Stimulated activated naive CD8-positive, alpha-beta T cell treated with anti-CD3 and anti-CD28 coated beads, Interleukin-15, Interleukin-2, amounts not matched to agents 100 ng/mL and 50 ng/mL, for 24 hours (primary cell): Measurements from ENCODE around the gene DDX3X.
"Not testable (repeated sequence)": the region's sequence is repeated elsewhere in the genome, so short reads cannot be mapped to it uniquely, and the experiment has no call there.

Source experiments
- H3K27ac Mint-ChIP-seq: one replicate; pipeline ENCODE4 v1.8.0; 2021; ENCODE audit warnings: mild to moderate bottlenecking, mixed read lengths
- H3K27me3 Mint-ChIP-seq: one replicate; pipeline ENCODE4 v1.8.0; 2021; ENCODE audit warnings: mixed read lengths
- H3K36me3 Mint-ChIP-seq: one replicate; pipeline ENCODE4 v1.8.0; 2021; ENCODE audit warnings: low read depth, mixed read lengths
- H3K4me1 Mint-ChIP-seq: one replicate; pipeline ENCODE4 v1.8.0; 2021; ENCODE audit warnings: low read depth, mixed read lengths
- H3K4me3 Mint-ChIP-seq: one replicate; pipeline ENCODE4 v1.8.0; 2021; ENCODE audit warnings: mild to moderate bottlenecking, mixed read lengths
- H3K9me3 Mint-ChIP-seq: one replicate; pipeline ENCODE4 v1.8.0; 2021; ENCODE audit warnings: mixed read lengths

The DDX3X gene

DNA sequence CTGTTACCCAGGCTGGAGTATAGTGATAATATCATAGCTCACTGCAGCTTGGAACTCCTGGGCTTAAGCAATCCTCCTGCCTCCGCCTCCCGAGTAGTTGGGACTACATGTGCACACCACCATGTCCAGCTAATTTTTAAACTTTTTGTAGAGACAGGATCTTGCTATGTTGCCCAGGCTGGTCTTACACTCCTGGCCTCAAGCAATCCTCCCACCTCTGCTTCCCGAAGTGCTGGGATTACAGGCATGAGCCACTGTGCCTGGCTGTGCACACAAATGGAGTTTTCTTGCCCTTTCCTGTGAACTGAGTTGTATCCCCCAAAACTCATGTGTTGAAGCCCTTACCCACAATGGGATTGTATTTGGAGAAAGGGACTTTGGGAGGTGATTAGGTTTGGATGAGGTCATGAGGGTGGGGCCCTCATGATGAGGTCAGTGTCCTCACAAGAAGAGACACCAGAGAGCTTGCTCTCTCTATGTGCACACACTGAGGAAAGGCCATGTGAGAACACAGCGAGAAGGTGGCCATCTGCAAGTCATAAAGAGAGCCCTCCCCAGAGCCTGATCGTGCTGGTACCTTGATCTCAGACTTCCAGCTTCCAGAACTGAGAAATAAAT lies 40.1 kb downstream of the DDX3X start:
- Mint-ChIP-seq H3K4me3 (no peak overlapping the region), H3K27ac (no peak overlapping the region), H3K4me1 (peaks cover 8% of the 10 kb centered on the region)

DNA sequence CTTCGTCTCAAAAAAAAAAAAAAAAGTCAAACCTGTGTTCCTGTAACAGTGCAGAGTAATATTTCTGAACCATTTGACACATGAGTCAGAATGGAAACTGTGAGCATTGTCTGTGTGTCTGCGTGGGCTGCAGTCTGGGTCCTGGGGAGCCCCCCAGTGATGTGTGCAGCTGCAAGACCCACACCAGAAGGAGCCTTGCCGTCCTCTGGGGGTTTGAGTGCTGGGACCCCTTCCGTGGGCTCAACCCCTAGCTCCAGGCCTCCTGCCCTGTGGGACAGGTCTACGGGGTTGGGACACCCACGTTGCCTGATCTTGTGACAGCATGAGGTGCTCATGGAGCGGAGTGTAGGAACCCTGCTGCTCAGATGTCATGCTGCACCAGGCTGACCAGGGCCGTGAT lies 43.7 kb downstream of the DDX3X start:
- H3K4me1 Mint-ChIP-seq = peaks cover 8% of the 10 kb centered on the region
- peak overlapping the region; percentile 7 for H3K4me3 Mint-ChIP-seq
- H3K27me3 Mint-ChIP-seq = no peaks in the 10 kb centered on the region
- no peaks in the 10 kb centered on the region for H3K36me3 Mint-ChIP-seq
- H3K9me3 Mint-ChIP-seq = no peaks in the 10 kb centered on the region
- H3K27ac Mint-ChIP-seq = peak overlapping the region; percentile 52

More for the DNA sequence above, 40.1 kb downstream of the DDX3X start:
- Mint-ChIP-seq H3K36me3 (no peaks in the 10 kb centered on the region), H3K27me3 (no peaks in the 10 kb centered on the region), H3K9me3 (no peaks in the 10 kb centered on the region)

- Mint-ChIP-seq H3K36me3 (no peaks in the 10 kb centered on the region), H3K27me3 (no peaks in the 10 kb centered on the region), H3K27ac (no peak overlapping the region), H3K4me1 (peaks cover 19% of the 10 kb centered on the region), H3K4me3 (no peak overlapping the region), H3K9me3 (no peaks in the 10 kb centered on the region)
Observed at GRCh38 chrX:41381685-41382084, 47.7 kb downstream of the DDX3X start.

GRCh38 chrX:41382714-41383645 lies 49.0 kb downstream of the DDX3X start:
- Mint-ChIP-seq H3K9me3 (no peaks in the 10 kb centered on the region), H3K27me3 (no peaks in the 10 kb centered on the region), H3K27ac (peak overlapping the region; percentile 63), H3K4me1 (peaks cover 12% of the 10 kb centered on the region), H3K4me3 (peak overlapping the region; percentile 23), H3K36me3 (no peaks in the 10 kb centered on the region)

- peak overlapping the region; percentile 45 for H3K27ac Mint-ChIP-seq
- peaks cover 10% of the 10 kb centered on the region for H3K4me1 Mint-ChIP-seq
- H3K36me3 Mint-ChIP-seq = no peaks in the 10 kb centered on the region
- no peaks in the 10 kb centered on the region for H3K9me3 Mint-ChIP-seq
- H3K27me3 Mint-ChIP-seq = no peaks in the 10 kb centered on the region
- H3K4me3 Mint-ChIP-seq = no peak overlapping the region
Observed at GRCh38 chrX:41384051-41384705, 50.2 kb downstream of the DDX3X start.

- Mint-ChIP-seq H3K4me3 (no peak overlapping the region), H3K27ac (no peak overlapping the region), H3K4me1 (peaks cover 10% of the 10 kb centered on the region), H3K27me3 (no peaks in the 10 kb centered on the region), H3K36me3 (no peaks in the 10 kb centered on the region), H3K9me3 (no peaks in the 10 kb centered on the region)
Observed at GRCh38 chrX:41386222-41386990, 52.4 kb downstream of the DDX3X start.

DNA sequence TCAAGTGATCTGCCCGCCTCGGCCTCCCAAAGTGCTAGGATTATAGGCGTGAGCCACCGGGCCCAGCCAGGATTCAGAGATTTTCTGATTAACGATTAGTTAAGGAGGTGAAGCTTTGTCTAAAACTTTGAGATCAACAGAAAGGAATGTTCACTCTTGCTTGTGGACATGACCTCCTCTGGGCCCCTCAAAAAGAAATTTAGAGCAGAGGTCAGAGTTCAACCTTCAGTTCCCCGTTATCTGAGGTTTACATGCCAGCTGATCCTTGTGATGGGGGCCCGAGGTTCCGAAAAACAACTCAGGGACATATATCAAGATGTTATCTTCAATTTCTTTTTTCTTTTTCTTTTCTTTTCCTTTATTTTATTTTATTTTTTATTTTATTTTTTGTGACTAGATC lies 54.6 kb downstream of the DDX3X start:
- Mint-ChIP-seq H3K9me3 (no peaks in the 10 kb centered on the region), H3K4me3 (no peak overlapping the region), H3K36me3 (no peaks in the 10 kb centered on the region), H3K27me3 (no peaks in the 10 kb centered on the region), H3K27ac (no peak overlapping the region), H3K4me1 (peaks cover 2% of the 10 kb centered on the region)

- H3K27me3 Mint-ChIP-seq = no peaks in the 10 kb centered on the region
- no peak overlapping the region for H3K4me3 Mint-ChIP-seq
- no peaks in the 10 kb centered on the region for H3K9me3 Mint-ChIP-seq
- H3K36me3 Mint-ChIP-seq = no peaks in the 10 kb centered on the region
- no peak overlapping the region for H3K27ac Mint-ChIP-seq
- H3K4me1 Mint-ChIP-seq = no peaks in the 10 kb centered on the region
Observed at GRCh38 chrX:41389311-41389888, 55.4 kb downstream of the DDX3X start.

DNA sequence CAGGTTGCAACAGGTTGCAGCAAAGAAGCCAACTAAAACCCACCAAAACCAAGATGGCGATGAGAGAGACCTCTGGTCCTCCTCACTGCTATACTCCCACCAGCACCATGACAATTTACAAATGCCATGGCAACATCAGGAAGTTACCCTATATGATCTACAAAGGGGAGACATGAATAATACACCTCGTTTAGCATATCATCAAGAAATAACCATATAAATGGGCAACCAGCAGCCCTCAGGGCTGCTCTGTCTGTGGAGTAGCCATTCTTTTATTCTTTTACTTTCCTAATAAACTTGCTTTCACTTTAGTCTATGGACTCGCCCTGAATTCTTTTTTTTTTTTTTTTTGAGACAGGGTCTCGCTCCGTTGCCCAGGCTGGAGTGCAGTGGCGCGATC lies 56.6 kb downstream of the DDX3X start:
- H3K27me3 Mint-ChIP-seq, H3K36me3 Mint-ChIP-seq, H3K4me1 Mint-ChIP-seq, H3K27ac Mint-ChIP-seq, H3K9me3 Mint-ChIP-seq, H3K4me3 Mint-ChIP-seq: not testable (repeated sequence)

DNA sequence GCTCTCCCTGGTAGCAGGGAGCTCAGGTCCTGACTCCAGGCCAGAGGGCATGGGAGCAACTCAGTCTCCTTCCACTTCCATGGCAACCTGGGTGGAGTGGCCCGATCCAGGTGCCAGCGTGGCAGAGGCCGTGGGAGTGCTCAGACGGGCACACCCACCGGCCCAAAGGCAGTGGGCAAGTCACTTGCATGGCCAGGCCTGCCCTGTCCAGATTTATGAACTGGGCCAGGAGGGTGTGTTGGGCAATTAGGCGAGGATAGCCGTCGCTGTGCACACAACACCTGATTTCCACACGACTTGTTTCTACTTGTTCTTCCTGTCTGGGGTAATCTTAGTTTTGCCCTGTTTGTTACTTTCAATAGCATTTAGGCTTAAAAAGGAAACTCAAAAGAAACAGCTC lies 57.6 kb downstream of the DDX3X start:
- no peak overlapping the region for H3K27ac Mint-ChIP-seq
- no peaks in the 10 kb centered on the region for H3K27me3 Mint-ChIP-seq
- no peaks in the 10 kb centered on the region for H3K4me1 Mint-ChIP-seq
- H3K9me3 Mint-ChIP-seq = no peaks in the 10 kb centered on the region
- H3K36me3 Mint-ChIP-seq = no peaks in the 10 kb centered on the region
- no peak overlapping the region for H3K4me3 Mint-ChIP-seq

GRCh38 chrX:41394293-41394692 lies 60.3 kb downstream of the DDX3X start:
- no peak overlapping the region for H3K4me3 Mint-ChIP-seq
- no peak overlapping the region for H3K27ac Mint-ChIP-seq
- no peaks in the 10 kb centered on the region for H3K27me3 Mint-ChIP-seq
- no peaks in the 10 kb centered on the region for H3K4me1 Mint-ChIP-seq
- H3K9me3 Mint-ChIP-seq = no peaks in the 10 kb centered on the region
- no peaks in the 10 kb centered on the region for H3K36me3 Mint-ChIP-seq

DNA sequence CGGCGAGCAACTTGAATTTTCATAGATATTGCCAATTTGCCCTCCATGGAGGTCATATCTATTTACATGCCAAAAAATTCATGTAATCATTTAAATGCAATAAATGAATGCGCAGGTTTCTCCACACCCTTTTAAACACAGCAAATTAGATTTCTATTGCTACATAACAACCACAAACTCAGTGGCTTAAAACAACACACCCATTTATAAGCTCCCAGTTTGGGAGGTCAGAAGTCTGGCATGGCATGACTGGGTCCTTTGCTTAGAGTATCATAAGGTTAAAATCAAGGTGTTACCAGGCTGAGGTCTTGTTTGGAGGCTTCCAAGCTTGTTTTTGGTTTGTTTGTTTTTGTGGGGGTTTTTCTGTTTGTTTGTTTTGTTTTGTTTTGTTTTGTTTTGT lies 63.3 kb downstream of the DDX3X start:
- no peak overlapping the region for H3K4me3 Mint-ChIP-seq
- no peak overlapping the region for H3K27ac Mint-ChIP-seq
- no peaks in the 10 kb centered on the region for H3K4me1 Mint-ChIP-seq
- no peaks in the 10 kb centered on the region for H3K27me3 Mint-ChIP-seq
- H3K36me3 Mint-ChIP-seq = no peaks in the 10 kb centered on the region
- H3K9me3 Mint-ChIP-seq = no peaks in the 10 kb centered on the region

DNA sequence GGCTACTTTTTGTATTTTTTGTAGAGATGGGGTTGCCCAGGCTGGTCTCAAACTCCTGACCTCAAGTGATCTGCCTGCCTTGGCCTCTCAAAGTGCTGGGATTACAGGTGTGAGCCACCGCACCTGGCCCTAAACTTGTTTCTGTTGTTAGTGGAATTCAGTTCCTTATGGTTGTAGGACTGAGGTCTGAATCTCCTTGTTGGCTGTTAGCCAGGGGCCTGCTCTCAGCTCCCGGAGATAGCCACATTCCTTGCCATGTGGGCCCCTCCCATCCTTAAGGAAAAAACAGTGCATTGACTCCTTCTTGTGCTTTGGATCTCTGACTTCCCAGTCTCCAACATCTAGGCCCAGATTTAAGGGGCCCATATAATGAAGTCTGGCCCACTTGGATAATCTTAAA lies 63.8 kb downstream of the DDX3X start:
- Mint-ChIP-seq H3K9me3 (no peaks in the 10 kb centered on the region), H3K27ac (no peak overlapping the region), H3K36me3 (no peaks in the 10 kb centered on the region), H3K4me3 (no peak overlapping the region), H3K4me1 (no peaks in the 10 kb centered on the region), H3K27me3 (no peaks in the 10 kb centered on the region)

GRCh38 chrX:41402556-41402955 lies 68.6 kb downstream of the DDX3X start:
- H3K4me1 Mint-ChIP-seq, H3K9me3 Mint-ChIP-seq, H3K27ac Mint-ChIP-seq, H3K27me3 Mint-ChIP-seq, H3K36me3 Mint-ChIP-seq, H3K4me3 Mint-ChIP-seq: not testable (repeated sequence)
